Type B pancreatic cell (in vitro differentiated cells): ENCODE measurements around the gene ST8SIA1. TPM values are rescaled to one million over a fixed set of nuclear protein-coding genes. Genes with fewer than 3 reads are reported as not detected.

Experiments
- DNase-seq: peaks from one replicate; pipeline ENCODE4 v3.0.0; 2021; ENCODE audit warnings: mixed read lengths; ENCODE audit not compliant: unreplicated experiment; ENCODE audit errors: extremely low spot score
- H3K27ac Mint-ChIP-seq: 2 replicates; pipeline ENCODE4 v1.8.0; 2021; ENCODE audit warnings: mild to moderate bottlenecking, mixed read lengths
- H3K27me3 Mint-ChIP-seq: 2 replicates; pipeline ENCODE4 v1.8.0; 2021; ENCODE audit warnings: mixed read lengths
- H3K36me3 Mint-ChIP-seq: 2 replicates; pipeline ENCODE4 v1.8.0; 2021; ENCODE audit warnings: mixed read lengths
- H3K4me1 Mint-ChIP-seq: one replicate; pipeline ENCODE4 v1.8.0; 2021; ENCODE audit warnings: mixed read lengths; ENCODE audit not compliant: unreplicated experiment
- H3K4me3 Mint-ChIP-seq: 2 replicates; pipeline ENCODE4 v1.8.0; 2021; ENCODE audit warnings: mild to moderate bottlenecking, mixed read lengths
- H3K9me3 Mint-ChIP-seq: 2 replicates; pipeline ENCODE4 v1.8.0; 2021; ENCODE audit warnings: mixed read lengths
- total RNA-seq: library from RNA; stranded (reverse); gene quantifications from 2 replicates; pipeline ENCODE4 v1.2.1, GENCODE V29; 2021; ENCODE audit warnings: low replicate concordance
- TF ChIP-seq, protein P1 (sequence below): fragments of 200-600 bp; sonication (generic); conservative IDR thresholded peaks from 2 replicates; pipeline ENCODE4 v1.5.0; 2021; ENCODE audit warnings: antibody characterized with exemption, mild to moderate bottlenecking

The ST8SIA1 gene
- total RNA-seq, 1 donor from 2014 or later = 6.3 TPM

DNA sequence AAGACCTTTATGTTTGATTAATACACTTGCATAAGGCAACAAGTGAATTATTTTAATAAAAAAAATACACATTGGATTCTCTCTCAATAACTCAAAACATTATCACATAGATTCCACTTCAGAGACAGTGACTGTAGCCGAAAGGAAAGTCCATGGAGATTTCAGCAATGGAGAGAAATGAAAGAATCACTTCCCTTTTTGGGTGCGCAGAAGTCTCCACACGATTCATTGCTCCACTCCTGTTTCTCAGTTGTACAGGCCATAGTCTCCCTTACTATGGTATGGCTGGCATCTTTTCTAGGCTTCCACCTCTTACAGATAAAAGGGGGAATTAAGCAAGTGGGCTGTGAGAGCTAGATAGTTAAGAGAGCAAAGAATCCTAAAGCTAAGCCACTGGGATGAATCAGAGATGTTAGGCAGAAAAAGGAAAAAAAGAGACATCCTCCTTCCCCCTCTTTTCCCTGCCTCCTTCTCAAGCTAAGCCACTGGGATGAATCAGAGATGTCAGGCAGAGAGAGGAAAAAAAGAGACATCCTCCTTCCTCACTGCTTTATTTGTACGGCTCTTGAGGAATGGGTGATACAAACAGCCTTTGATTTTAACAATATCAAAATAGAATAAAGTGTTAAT, 16.3 kb downstream of the ST8SIA1 start:
- no peaks in the 10 kb centered on the region for H3K36me3 Mint-ChIP-seq
- TF ChIP-seq, protein P1, sequence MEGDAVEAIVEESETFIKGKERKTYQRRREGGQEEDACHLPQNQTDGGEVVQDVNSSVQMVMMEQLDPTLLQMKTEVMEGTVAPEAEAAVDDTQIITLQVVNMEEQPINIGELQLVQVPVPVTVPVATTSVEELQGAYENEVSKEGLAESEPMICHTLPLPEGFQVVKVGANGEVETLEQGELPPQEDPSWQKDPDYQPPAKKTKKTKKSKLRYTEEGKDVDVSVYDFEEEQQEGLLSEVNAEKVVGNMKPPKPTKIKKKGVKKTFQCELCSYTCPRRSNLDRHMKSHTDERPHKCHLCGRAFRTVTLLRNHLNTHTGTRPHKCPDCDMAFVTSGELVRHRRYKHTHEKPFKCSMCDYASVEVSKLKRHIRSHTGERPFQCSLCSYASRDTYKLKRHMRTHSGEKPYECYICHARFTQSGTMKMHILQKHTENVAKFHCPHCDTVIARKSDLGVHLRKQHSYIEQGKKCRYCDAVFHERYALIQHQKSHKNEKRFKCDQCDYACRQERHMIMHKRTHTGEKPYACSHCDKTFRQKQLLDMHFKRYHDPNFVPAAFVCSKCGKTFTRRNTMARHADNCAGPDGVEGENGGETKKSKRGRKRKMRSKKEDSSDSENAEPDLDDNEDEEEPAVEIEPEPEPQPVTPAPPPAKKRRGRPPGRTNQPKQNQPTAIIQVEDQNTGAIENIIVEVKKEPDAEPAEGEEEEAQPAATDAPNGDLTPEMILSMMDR = no peak
- H3K9me3 Mint-ChIP-seq = no peaks in the 10 kb centered on the region
- H3K4me3 Mint-ChIP-seq = no peak overlapping the region
- no peak for DNase-seq
- H3K27ac Mint-ChIP-seq = no peak overlapping the region
- H3K27me3 Mint-ChIP-seq = peaks cover 7% of the 10 kb centered on the region
- no peaks in the 10 kb centered on the region for H3K4me1 Mint-ChIP-seq

DNA sequence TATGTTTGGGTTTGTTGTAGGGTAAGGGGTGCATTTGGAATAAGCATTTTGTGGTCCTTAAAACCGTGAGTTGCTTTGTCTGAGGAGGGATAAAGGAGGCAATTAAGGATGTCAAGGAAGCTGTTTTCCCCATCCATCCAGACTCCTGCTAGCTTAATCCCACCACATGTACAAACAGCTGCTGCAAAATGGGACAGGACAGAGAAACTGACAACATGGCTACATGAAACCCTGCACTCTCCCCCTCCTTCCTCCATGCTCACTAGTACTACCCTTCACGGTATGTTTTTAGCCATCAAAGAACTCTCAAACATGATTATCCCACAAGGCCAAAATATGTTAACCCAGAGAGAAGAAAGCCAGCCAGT, 20.6 kb downstream of the ST8SIA1 start:
- TF ChIP-seq, protein P1 = no peak
- H3K27ac Mint-ChIP-seq = no peak overlapping the region
- H3K4me1 Mint-ChIP-seq = peaks cover 4% of the 10 kb centered on the region
- no peaks in the 10 kb centered on the region for H3K9me3 Mint-ChIP-seq
- H3K4me3 Mint-ChIP-seq = no peak overlapping the region
- H3K36me3 Mint-ChIP-seq = no peaks in the 10 kb centered on the region
- H3K27me3 Mint-ChIP-seq = peaks cover 7% of the 10 kb centered on the region
- DNase-seq = no peak

DNA sequence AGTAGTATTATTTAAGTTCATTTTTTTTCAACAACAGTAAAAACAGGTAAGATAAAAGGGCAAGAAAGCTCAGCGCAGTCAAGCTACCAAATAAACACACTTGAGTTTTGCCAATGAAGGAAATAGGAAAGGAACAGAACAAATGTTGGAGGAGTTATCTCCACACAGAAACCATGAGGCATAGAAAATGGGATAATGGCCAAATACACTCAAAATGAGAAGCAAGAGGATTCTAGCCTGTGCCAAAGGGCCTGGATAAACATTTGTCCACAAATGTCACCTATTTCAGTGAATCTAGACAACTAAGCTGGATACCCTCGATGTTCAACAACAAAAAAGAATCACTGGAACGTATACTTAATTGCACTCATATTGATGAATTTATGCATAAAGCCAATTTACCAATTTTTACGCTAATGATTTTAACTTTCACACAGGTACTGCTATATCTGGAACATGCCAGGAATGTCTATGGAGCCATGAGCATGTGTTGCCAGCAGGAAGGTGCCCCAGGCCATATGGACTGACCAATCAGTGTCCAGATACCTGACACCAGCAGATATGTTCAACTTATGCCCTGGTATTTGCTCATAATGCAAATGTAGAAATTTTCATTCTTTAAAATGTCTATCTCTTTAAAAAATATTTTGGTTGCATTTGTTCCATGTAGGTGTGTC, 21.1 kb downstream of the ST8SIA1 start:
- TF ChIP-seq, protein P1 = no peak
- Mint-ChIP-seq H3K27me3 (peaks cover 11% of the 10 kb centered on the region), H3K9me3 (no peaks in the 10 kb centered on the region), H3K4me3 (no peak overlapping the region), H3K36me3 (peaks cover 5% of the 10 kb centered on the region), H3K4me1 (peaks cover 4% of the 10 kb centered on the region), H3K27ac (no peak overlapping the region)
- DNase-seq = no peak

DNA sequence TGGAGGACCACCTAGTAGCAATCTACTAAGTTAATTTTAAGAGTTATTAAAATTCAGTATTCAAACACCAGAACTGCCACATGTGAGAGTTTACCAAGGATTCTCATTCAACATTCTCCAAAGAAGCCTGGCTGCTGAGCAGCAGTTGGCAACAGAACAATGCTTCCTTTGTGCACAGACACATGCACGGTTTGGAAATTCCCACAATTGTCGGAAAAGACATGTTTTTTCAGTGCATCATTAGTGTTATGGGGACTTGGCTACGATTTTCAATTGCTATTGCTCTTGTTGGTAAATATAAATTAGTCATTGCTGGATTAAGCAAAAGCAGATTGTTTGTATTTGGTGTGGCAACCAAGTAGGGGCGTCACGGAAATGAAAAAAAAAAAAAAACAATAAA, 22.2 kb downstream of the ST8SIA1 start:
- Mint-ChIP-seq H3K27ac (no peak overlapping the region), H3K27me3 (peaks cover 11% of the 10 kb centered on the region), H3K9me3 (no peaks in the 10 kb centered on the region), H3K4me1 (peaks cover 4% of the 10 kb centered on the region), H3K36me3 (peaks cover 10% of the 10 kb centered on the region), H3K4me3 (no peak overlapping the region)
- TF ChIP-seq, protein P1 = no peak
- DNase-seq = no peak

DNA sequence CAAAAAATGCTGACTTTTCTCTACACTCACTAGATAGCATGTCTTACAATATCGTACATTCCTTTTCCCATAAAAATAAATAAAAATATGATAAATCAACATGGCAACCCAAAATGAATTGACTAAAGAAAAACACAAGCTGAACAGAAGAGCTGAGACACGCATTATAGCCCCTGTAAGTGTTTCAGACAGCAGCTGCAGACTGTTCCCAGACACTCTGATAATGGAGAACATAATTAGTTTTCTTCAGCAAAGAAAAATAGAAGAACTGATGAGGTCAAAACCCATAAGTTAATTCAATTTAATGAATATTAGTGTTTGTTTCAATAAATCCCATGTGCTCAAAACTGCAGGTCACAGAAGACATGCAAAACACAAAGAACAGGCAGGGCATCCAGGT, 23.8 kb downstream of the ST8SIA1 start:
- Mint-ChIP-seq H3K4me1 (peaks cover 4% of the 10 kb centered on the region), H3K27ac (no peak overlapping the region)
- TF ChIP-seq, protein P1 = no peak

More for the DNA sequence above, 23.8 kb downstream of the ST8SIA1 start:
- H3K27me3 Mint-ChIP-seq = peaks cover 11% of the 10 kb centered on the region
- H3K9me3 Mint-ChIP-seq = peaks cover 4% of the 10 kb centered on the region
- no peak overlapping the region for H3K4me3 Mint-ChIP-seq
- peaks cover 10% of the 10 kb centered on the region for H3K36me3 Mint-ChIP-seq
- no peak for DNase-seq
